Brain microvascular endothelial cell (primary cell): Measurements from ENCODE around the gene AREG.

Experiments
- DNase-seq: peaks from one replicate; pipeline ENCODE4 v3.0.0-alpha.2; 2020
- H3K27ac ChIP-seq: fragments of 250-450 bp; sonication (Bioruptor Pico); 2 replicates; pipeline ENCODE4 v1.5.1; 2020; ENCODE audit warnings: mild to moderate bottlenecking, moderate library complexity
- H3K27me3 ChIP-seq: fragments of 250-450 bp; sonication (Bioruptor Pico); replicated peaks from 2 replicates; pipeline ENCODE4 v1.5.1; 2020; ENCODE audit warnings: mild to moderate bottlenecking
- H3K36me3 ChIP-seq: fragments of 250-450 bp; sonication (Bioruptor Pico); replicated peaks from 2 replicates; pipeline ENCODE4 v1.5.1; 2020; ENCODE audit warnings: mild to moderate bottlenecking
- H3K4me3 ChIP-seq: 2 replicates; pipeline ENCODE4 v1.5.1; 2011; ENCODE audit warnings: low read depth, mild to moderate bottlenecking, control low read depth, low read length, moderate library complexity
- CTCF ChIP-seq: IDR thresholded peaks from 2 replicates; pipeline ENCODE4 v1.5.1; 2011; ENCODE audit warnings: low read depth, mild to moderate bottlenecking, moderate library complexity, low read length, control low read depth, inconsistent platforms; ENCODE audit errors: missing control alignments
- in situ Hi-C: cut with HindIII; loops from 2 replicates; pipeline ENCODE4 v1.10.0; 2017; ENCODE audit warnings: low sequenced_read_pairs, low pct_ligation_motif_present

AREG gene

GRCh38 chr4:74435296-74435695, 9.6 kb upstream of the AREG start:
- no peak overlapping the region for H3K27ac ChIP-seq
- in situ Hi-C loops: no loop called here
- no peak overlapping the region for H3K4me3 ChIP-seq
- TF ChIP-seq CTCF: no peak
- no peaks in the 10 kb centered on the region for H3K27me3 ChIP-seq
- DNase-seq: no peak
- H3K36me3 ChIP-seq: no peaks in the 10 kb centered on the region

GRCh38 chr4:74437866-74438265, 7.1 kb upstream of the AREG start:
- Histone ChIP-seq H3K27ac (no peak overlapping the region), H3K27me3 (no peaks in the 10 kb centered on the region), H3K4me3 (no peak overlapping the region), H3K36me3 (no peaks in the 10 kb centered on the region)
- in situ Hi-C loops: no loop called here
- TF ChIP-seq CTCF: no peak
- no peak for DNase-seq

- Histone ChIP-seq H3K4me3 (no peak overlapping the region), H3K27ac (no peak overlapping the region), H3K27me3 (no peaks in the 10 kb centered on the region), H3K36me3 (no peaks in the 10 kb centered on the region)
- in situ Hi-C loops: no loop called here
- TF ChIP-seq CTCF: no peak
- no peak for DNase-seq
These were observed 6.3 kb upstream of the AREG start for GRCh38 chr4:74438661-74439060.

GRCh38 chr4:74439952-74440351, 5.0 kb upstream of the AREG start:
- DNase-seq: no peak
- no peak for TF ChIP-seq CTCF
- Histone ChIP-seq H3K36me3 (no peaks in the 10 kb centered on the region), H3K27ac (no peak overlapping the region), H3K27me3 (no peaks in the 10 kb centered on the region), H3K4me3 (no peak overlapping the region)
- in situ Hi-C loops: no loop called here

- Histone ChIP-seq H3K36me3 (no peaks in the 10 kb centered on the region), H3K27ac (no peak overlapping the region), H3K4me3 (no peak overlapping the region), H3K27me3 (no peaks in the 10 kb centered on the region)
- DNase-seq: no peak
- no peak for TF ChIP-seq CTCF
- in situ Hi-C loops: no loop called here
These were observed 4.6 kb upstream of the AREG start for GRCh38 chr4:74440356-74440755.

- in situ Hi-C loops: no loop called here
- H3K27ac ChIP-seq: no peak overlapping the region
- TF ChIP-seq CTCF: no peak
- H3K36me3 ChIP-seq: no peaks in the 10 kb centered on the region
- no peak overlapping the region for H3K4me3 ChIP-seq
- H3K27me3 ChIP-seq: no peaks in the 10 kb centered on the region
- no peak for DNase-seq
These were observed 3.2 kb upstream of the AREG start for GRCh38 chr4:74441744-74442143.
